HepG2 (cell line): ENCODE measurements around the gene BABAM2. TPM values are rescaled to one million over a fixed set of nuclear protein-coding genes. Genes with fewer than 3 reads are reported as not detected.

ENCODE experiments used
- ATAC-seq: fragments of 200-7000 bp; cut with Tn5 transposase; 3 replicates; pipeline ENCODE4 v1.9.1; 2020; ENCODE audit warnings: mild to moderate bottlenecking, moderate library complexity
- BruUV-seq: library from RNA; stranded (reverse); fragments of 400-500 nt; replicated peaks from 2 replicates; lab custom pipeline; 2021; lab: Mats Ljungman, UMichigan
- CTCF ChIA-PET: fragments of 300-600 bp; formaldehyde crosslinking; extraction: SDS; loops from one replicate; lab custom pipeline; 2021; ENCODE audit warnings: low total read pairs, inconsistent platforms, low intra/inter-chr PET ratio; lab: Yijun Ruan, JAX
- POLR2A ChIA-PET: fragments of 350-600 bp; sonication (Branson Sonifier 250); formaldehyde crosslinking; loops from one replicate; lab custom pipeline; 2020; ENCODE audit warnings: antibody characterized with exemption, inconsistent platforms; lab: Yijun Ruan, JAX
- DNase-seq: peaks from one replicate; pipeline ENCODE4 v3.0.0-alpha.2; 2015; ENCODE audit warnings: low spot score
- FAIRE-seq: peaks from 3 replicates; lab custom pipeline; 2011; peaks lifted over from hg19 to GRCh38; lab: Jason Lieb, UNC
- H2AFZ ChIP-seq: one replicate; pipeline ENCODE4 v1.6.1; 2011; ENCODE audit warnings: low read length, inconsistent platforms
- H3K27ac ChIP-seq: fragments of 300-600 bp; 3 replicates; pipeline ENCODE4 v1.8.0; 2011; ENCODE audit warnings: mixed run types, mild to moderate bottlenecking, mixed read lengths, low read length, inconsistent platforms; ENCODE audit not compliant: insufficient read depth; ENCODE audit errors: extremely low read length
- H3K27me3 ChIP-seq, 2 experiments: fragments of 200-600 bp in 1 of 2; 2 replicates in 1 of 2; 3 replicates in 1 of 2; pipeline versions ENCODE4 v1.6.0 to v1.8.0; 2011; ENCODE audit warnings: low read length in 2 of 2, mild to moderate bottlenecking in 2 of 2, moderate library complexity in 2 of 2, inconsistent platforms in 1 of 2; ENCODE audit not compliant: insufficient read depth in 2 of 2, control insufficient read depth in 1 of 2
- H3K36me3 ChIP-seq, 2 experiments: fragments of 200-600 bp in 1 of 2; replicated peaks in 1 of 2; 2 replicates in 1 of 2; 3 replicates in 1 of 2; pipeline versions ENCODE4 v1.5.1 to v1.8.0; 2011; ENCODE audit warnings: low read length in 2 of 2, inconsistent platforms in 1 of 2; ENCODE audit not compliant: insufficient read depth in 2 of 2, control insufficient read depth in 1 of 2
- H3K4me1 ChIP-seq: 2 replicates; pipeline ENCODE4 v1.5.1; 2012; ENCODE audit warnings: low read length, inconsistent platforms; ENCODE audit not compliant: insufficient read depth
- H3K4me2 ChIP-seq: 2 replicates; pipeline ENCODE4 v1.6.0; 2011; ENCODE audit warnings: low read depth, low read length, inconsistent platforms
- H3K4me3 ChIP-seq, 3 experiments: fragments of 200-600 bp in 1 of 3; sonication (generic), shearing (Covaris generic) in 1 of 3; replicated peaks in 1 of 3; 2 replicates each; pipeline ENCODE4 v1.5.1; 2011 to 2016; ENCODE audit warnings: low read length in 3 of 3, inconsistent platforms in 2 of 3, low read depth in 2 of 3, mild to moderate bottlenecking in 2 of 3, control low read depth in 1 of 3, mixed read lengths in 1 of 3; ENCODE audit not compliant: insufficient read depth in 1 of 3
- H3K79me2 ChIP-seq: one replicate; pipeline ENCODE4 v1.6.1; 2011; ENCODE audit warnings: low read length, inconsistent platforms; ENCODE audit not compliant: insufficient read depth
- H3K9ac ChIP-seq: 2 replicates; pipeline ENCODE4 v1.6.0; 2011; ENCODE audit warnings: mild to moderate bottlenecking, low read depth, low read length, inconsistent platforms; ENCODE audit not compliant: insufficient read depth
- H3K9me3 ChIP-seq: 2 replicates; pipeline ENCODE4 v1.5.1; 2012; ENCODE audit warnings: mild to moderate bottlenecking, low read length
- H4K20me1 ChIP-seq: 2 replicates; pipeline ENCODE4 v1.6.0; 2011; ENCODE audit warnings: inconsistent platforms, mild to moderate bottlenecking, low read length, moderate library complexity; ENCODE audit not compliant: insufficient read depth
- CAMTA2 ChIP-seq: sonication (generic); formaldehyde crosslinking; IDR thresholded peaks from 2 replicates; pipeline ENCODE4 v1.4.0; 2020; ENCODE audit warnings: mild to moderate bottlenecking, missing genetic modification reagents, borderline replicate concordance
- CBX5 ChIP-seq: sonication (generic); formaldehyde crosslinking; IDR thresholded peaks from 2 replicates; pipeline ENCODE4 v1.4.0; 2020; ENCODE audit warnings: missing genetic modification reagents, borderline replicate concordance
- FOXM1 ChIP-seq: sonication (generic); formaldehyde crosslinking; IDR thresholded peaks from 2 replicates; pipeline ENCODE4 v1.5.0; 2020; ENCODE audit warnings: missing genetic modification reagents
- HOXA7 ChIP-seq: sonication (generic); formaldehyde crosslinking; IDR thresholded peaks from 2 replicates; pipeline ENCODE4 v1.8.1; 2022; ENCODE audit warnings: mild to moderate bottlenecking, missing genetic modification reagents, moderate library complexity
- JDP2 ChIP-seq: sonication (generic); formaldehyde crosslinking; IDR thresholded peaks from 2 replicates; pipeline ENCODE4 v1.8.1; 2022; ENCODE audit warnings: missing genetic modification reagents, borderline replicate concordance
- NR2F2 ChIP-seq: IDR thresholded peaks from 2 replicates; pipeline ENCODE4 v1.6.1; 2012; ENCODE audit warnings: low read depth, inconsistent platforms, borderline replicate concordance
- SOX13 ChIP-seq, 3 experiments: fragments of 450-650 bp in 1 of 3; sonication (generic) in 1 of 3; formaldehyde crosslinking in 1 of 3; IDR thresholded peaks in 2 of 3; conservative IDR thresholded peaks in 1 of 3; 2 replicates each; pipeline versions ENCODE4 v1.5.0 to v1.6.1; 2016 to 2020; ENCODE audit warnings: antibody characterized with exemption in 1 of 3, mild to moderate bottlenecking in 1 of 3, missing compliant biosample characterization in 1 of 3, missing genetic modification reagents in 1 of 3, moderate library complexity in 1 of 3
- ZBTB34 ChIP-seq: sonication (generic); formaldehyde crosslinking; IDR thresholded peaks from 2 replicates; pipeline ENCODE4 v1.8.0; 2022; ENCODE audit warnings: mild to moderate bottlenecking, missing genetic modification reagents
- ZMAT5 ChIP-seq: sonication (generic); formaldehyde crosslinking; IDR thresholded peaks from 2 replicates; pipeline ENCODE4 v1.5.0; 2020; ENCODE audit warnings: mild to moderate bottlenecking, low read depth, missing genetic modification reagents, borderline replicate concordance
- ZNF354B ChIP-seq: sonication (generic); formaldehyde crosslinking; IDR thresholded peaks from 2 replicates; pipeline ENCODE4 v1.8.0; 2022; ENCODE audit warnings: mild to moderate bottlenecking, missing genetic modification reagents
- ZNF367 ChIP-seq: sonication (generic); formaldehyde crosslinking; IDR thresholded peaks from 2 replicates; pipeline ENCODE4 v1.4.0; 2020; ENCODE audit warnings: missing genetic modification reagents, borderline replicate concordance
- ZNF451 ChIP-seq: sonication (generic); formaldehyde crosslinking; IDR thresholded peaks from 2 replicates; pipeline ENCODE4 v1.5.0; 2020; ENCODE audit warnings: mild to moderate bottlenecking, missing genetic modification reagents
- ZNF672 ChIP-seq: sonication (generic); formaldehyde crosslinking; IDR thresholded peaks from 2 replicates; pipeline ENCODE4 v1.8.1; 2022; ENCODE audit warnings: missing genetic modification reagents
- ZNF891 ChIP-seq: sonication (generic); formaldehyde crosslinking; IDR thresholded peaks from 2 replicates; pipeline ENCODE4 v1.5.0; 2020; ENCODE audit warnings: mild to moderate bottlenecking, missing genetic modification reagents
- ZSCAN9 ChIP-seq: IDR thresholded peaks from 2 replicates; pipeline ENCODE4 v1.6.1; 2016; ENCODE audit warnings: borderline replicate concordance
- WGBS: methylation state at CpG from one replicate; pipeline ENCODE4 v1.1.6; 2017; ENCODE audit warnings: low lambda C conversion rate; 5-methylcytosine and 5-hydroxymethylcytosine counted together
- in situ Hi-C: cut with HindIII; loops from 2 replicates; pipeline ENCODE4 v1.10.0; 2017; ENCODE audit warnings: low pct_unique_long_range_greater_than_20kb; ENCODE audit not compliant: extremely low pct_ligation_motif_present
- intact Hi-C: fragments of 100-400 bp; cut with micrococcal nuclease; formaldehyde crosslinking; loops from one replicate; pipeline ENCODE4 v1.10.0; 2022; ENCODE audit not compliant: unreplicated experiment
- polyA plus RNA-seq, 8 experiments: library from polyadenylated mRNA; depleted of rRNA in 3 of 8; stranded (reverse) in 7 of 8; unstranded in 1 of 8; fragments of >200 nt; fragmentation: Illumina TruSeq in 4 of 8; extraction: Trizol in 4 of 8; gene quantifications; 2 replicates each; pipeline versions ENCODE4 v1.2.1 to v1.2.3, GENCODE V29; 2011 to 2016; ENCODE audit warnings: low read depth in 4 of 8, missing spikeins in 1 of 8, mixed read lengths in 1 of 8; ENCODE audit not compliant: insufficient read depth in 1 of 8
- total RNA-seq, 5 experiments: library from RNA; depleted of rRNA; stranded (reverse); fragments of >200 nt; fragmentation: Illumina TruSeq; extraction: Trizol; gene quantifications; 2 replicates each; pipeline ENCODE4 v1.2.3, GENCODE V29; 2016; ENCODE audit warnings: low read depth in 1 of 5

BABAM2 gene
- total and polyA plus RNA-seq, 2 of the 13 experiments (the other 11 are each of a cell fraction or from before 2014, with no cell fraction given), result 24.9 to 28.0 TPM

GRCh38 chr2:27965841-27966240 is 75.3 kb downstream of the BABAM2 start:
- Histone ChIP-seq H3K9me3 (peaks cover 24% of the 10 kb centered on the region), H3K27ac (no peak overlapping the region), H3K36me3 (no peaks in the 10 kb centered on the region), H4K20me1 (no peaks in the 10 kb centered on the region), H2AFZ (no peak overlapping the region), H3K4me1 (no peaks in the 10 kb centered on the region), H3K9ac (no peak overlapping the region), H3K4me3 (no peak overlapping the region), H3K4me2 (no peak overlapping the region), H3K27me3 (no peaks in the 10 kb centered on the region), H3K79me2 (no peaks in the 10 kb centered on the region)
- no TSS peak for BruUV-seq
- ATAC-seq, result no peak
- no peak for DNase-seq
- WGBS, result 94% methylated on average over 2 of the region's 2 CpGs
- no peak for FAIRE-seq
- in situ Hi-C loops, result no loop called here
- CTCF ChIA-PET, result no interaction called here
- TF ChIP-seq ZNF367 (CRISPR knock-in tag) (no peak), JDP2 (CRISPR knock-in tag) (no peak), SOX13 (IDR thresholded peaks at IDR 0.05) (no peak), SOX13 (CRISPR knock-in tag; conservative IDR thresholded peaks at IDR 0.05 in 1 of 2, IDR thresholded peaks at IDR 0.05 in 1 of 2) (no peak), ZNF354B (no peak), ZNF672 (CRISPR knock-in tag) (no peak), ZSCAN9 (CRISPR knock-in tag) (no peak), ZBTB34 (CRISPR knock-in tag) (no peak)
- POLR2A ChIA-PET, result no interaction called here
- intact Hi-C loops, result no loop called here

DNA sequence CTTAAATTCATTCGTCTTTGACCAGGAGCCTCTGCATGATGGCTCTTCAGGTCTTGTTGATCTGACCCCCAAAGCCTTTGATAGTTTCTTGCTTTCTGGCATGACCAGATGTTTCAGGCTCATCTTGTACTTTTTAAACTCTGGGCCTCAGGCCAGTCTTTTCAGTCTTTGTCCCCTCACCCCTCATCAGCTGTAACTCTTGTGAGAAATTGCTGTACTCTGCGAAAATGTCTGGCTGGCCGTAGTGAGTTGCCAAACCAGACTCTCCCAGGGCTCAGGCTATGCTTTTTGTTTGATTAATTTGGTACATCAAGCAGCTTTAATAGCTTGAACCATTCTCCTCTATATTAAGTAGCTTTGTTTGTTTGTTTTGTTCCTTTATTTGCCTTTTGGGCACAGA is 75.9 kb downstream of the BABAM2 start:
- ChIA-PET CTCF (no interaction called here), POLR2A (no interaction called here)
- DNase-seq, result no peak
- Histone ChIP-seq H3K9me3 (peaks cover 24% of the 10 kb centered on the region), H3K36me3 (no peaks in the 10 kb centered on the region), H3K27ac (no peak overlapping the region), H3K4me2 (no peak overlapping the region), H3K9ac (no peak overlapping the region), H3K27me3 (no peaks in the 10 kb centered on the region), H3K4me1 (no peaks in the 10 kb centered on the region), H3K4me3 (no peak overlapping the region), H4K20me1 (no peaks in the 10 kb centered on the region), H2AFZ (no peak overlapping the region), H3K79me2 (no peaks in the 10 kb centered on the region)
- WGBS, result 95% methylated on average over 3 of the region's 3 CpGs
- in situ Hi-C loops (no loop called here), intact Hi-C loops (no loop called here)
- no peak for FAIRE-seq
- no TSS peak for BruUV-seq
- no peak for ATAC-seq
- TF ChIP-seq HOXA7 (CRISPR knock-in tag) (no peak), FOXM1 (CRISPR knock-in tag) (no peak), CBX5 (no peak), NR2F2 (no peak), ZMAT5 (CRISPR knock-in tag) (no peak), ZNF451 (CRISPR knock-in tag) (no peak), ZNF891 (CRISPR knock-in tag) (no peak), CAMTA2 (CRISPR knock-in tag) (no peak)
